ENCODE measurements around the gene GSX1. TPM values are rescaled to one million over a fixed set of nuclear protein-coding genes. Genes with fewer than 3 reads are reported as not detected.
A peak's percentile ranks its signal among the peaks of the same experiment; 100 is the strongest.
"Not testable (repeated sequence)": the region's sequence is repeated elsewhere in the genome, so short reads cannot be mapped to it uniquely, and the experiment has no call there.

The GSX1 gene
- not detected for total RNA-seq
- not detected for polyA plus RNA-seq

- ATAC-seq (peak; percentile 97 to 99 (median 98)), DNase-seq (peak; percentile 63 to 92 (median 80)), FAIRE-seq (no peak)
- 2% methylated on average over 76 to 87 of the region's 87 CpGs for WGBS, 2 donors
- Histone ChIP-seq H3K27ac (no peak within 1 kb of the TSS), H3K4me1 (peaks cover 6 to 11% (median 6%) of the 10 kb centered on the region in 3 donors), H3K4me3 (peak within 1 kb of the TSS in 2 of 4 donors; percentile 16 to 43), H3K36me3 (no peaks in the 10 kb centered on the region), H3K27me3 (peaks cover 6 to 78% (median 28%) of the 10 kb centered on the region in 4 donors), H3K9me3 (no peaks in the 10 kb centered on the region)
- intact Hi-C loops (cut with DNase I) = no loop called here
- TF ChIP-seq CTCF (IDR thresholded peaks at IDR 0.05) = no peak
Measured at GRCh38 chr13:27792393-27793218, at the start of gene GSX1. TSS of gene GSX1 (plus strand) at chr13:27792483. CDS start at chr13:27792691, 208 bp downstream.

GRCh38 chr13:27744801-27745200 is 47.5 kb upstream of the GSX1 start:
- Histone ChIP-seq H3K27me3 (no peaks in the 10 kb centered on the region), H3K9me3 (no peaks in the 10 kb centered on the region), H3K4me1 (no peaks in the 10 kb centered on the region), H3K27ac (no peak overlapping the region), H3K36me3 (no peaks in the 10 kb centered on the region), H3K4me3 (no peak overlapping the region)
- intact Hi-C loops (cut with DNase I) = no loop called here
- ATAC-seq (no peak), FAIRE-seq (no peak), DNase-seq (no peak)
- WGBS, 2 donors = 47 to 54% methylated on average over 7 of the region's 7 CpGs
- TF ChIP-seq CTCF (IDR thresholded peaks at IDR 0.05) = no peak

GRCh38 chr13:27745301-27745700 is 47.0 kb upstream of the GSX1 start:
- Histone ChIP-seq H3K9me3 (no peaks in the 10 kb centered on the region), H3K36me3 (no peaks in the 10 kb centered on the region), H3K27me3 (no peaks in the 10 kb centered on the region), H3K4me3 (no peak overlapping the region), H3K27ac (no peak overlapping the region), H3K4me1 (no peaks in the 10 kb centered on the region)
- no peak for TF ChIP-seq CTCF (IDR thresholded peaks at IDR 0.05)
- no peak for DNase-seq
- no peak for ATAC-seq
- WGBS, 2 donors = 86 to 87% methylated on average over 5 of the region's 5 CpGs
- intact Hi-C loops (cut with DNase I) = no loop called here
- no peak for FAIRE-seq

- H3K4me1 ChIP-seq; H3K4me3 ChIP-seq; H3K27ac ChIP-seq; H3K9me3 ChIP-seq; H3K27me3 ChIP-seq; FAIRE-seq; ATAC-seq; intact Hi-C loops (cut with DNase I); H3K36me3 ChIP-seq: not testable (repeated sequence)
- peak in 1 of 6 donors; percentile 49 for DNase-seq
- WGBS, 2 donors = 88 to 94% methylated on average over 15 to 21 of the region's 21 CpGs
Measured at GRCh38 chr13:27748143-27748542, 44.1 kb upstream of the GSX1 start.

- WGBS, 2 donors = 62 to 66% methylated on average over 4 of the region's 4 CpGs
- Histone ChIP-seq H3K4me3 (no peak overlapping the region), H3K27ac (no peak overlapping the region), H3K36me3 (no peaks in the 10 kb centered on the region), H3K4me1 (no peaks in the 10 kb centered on the region), H3K9me3 (no peaks in the 10 kb centered on the region), H3K27me3 (no peaks in the 10 kb centered on the region)
- FAIRE-seq = no peak
- no peak for DNase-seq
- ATAC-seq = no peak
- intact Hi-C loops (cut with DNase I) = no loop called here
- no peak for TF ChIP-seq CTCF (IDR thresholded peaks at IDR 0.05)
Measured at GRCh38 chr13:27751953-27752532, 40.2 kb upstream of the GSX1 start.
